Keratinocyte (primary cell): ENCODE results near the gene HYDIN. TPM values are rescaled to one million over a fixed set of nuclear protein-coding genes. Genes with fewer than 3 reads are reported as not detected.

Experiments
- DNase-seq: peaks from one replicate; pipeline ENCODE4 v3.0.0-alpha.2; 2011; ENCODE audit warnings: low read depth, missing footprints, low spot score
- FAIRE-seq: peaks from 2 replicates; lab custom pipeline; 2011; peaks lifted over from hg19 to GRCh38; lab: Jason Lieb, UNC
- H2AFZ ChIP-seq: 2 replicates; pipeline ENCODE4 v1.6.0; 2012; ENCODE audit warnings: low read length, control low read depth, inconsistent platforms; ENCODE audit not compliant: control insufficient read depth
- H3K27ac ChIP-seq: 2 replicates; pipeline ENCODE4 v1.5.1; 2011; ENCODE audit warnings: low read length; ENCODE audit not compliant: control insufficient read depth, insufficient read depth
- H3K27me3 ChIP-seq: 3 replicates; pipeline ENCODE4 v1.6.0; 2011; ENCODE audit warnings: low read length; ENCODE audit not compliant: control insufficient read depth, insufficient read depth; ENCODE audit errors: extremely low read depth
- H3K36me3 ChIP-seq, 2 experiments: 2 replicates in 1 of 2; 3 replicates in 1 of 2; pipeline ENCODE4 v1.5.1; 2011; ENCODE audit warnings: low read length in 2 of 2, mild to moderate bottlenecking in 1 of 2; ENCODE audit not compliant: control insufficient read depth in 2 of 2, insufficient read depth in 2 of 2; ENCODE audit errors: extremely low read depth in 1 of 2
- H3K4me1 ChIP-seq: 3 replicates; pipeline ENCODE4 v1.5.1; 2011; ENCODE audit warnings: low read length; ENCODE audit not compliant: control insufficient read depth, insufficient read depth; ENCODE audit errors: extremely low read depth
- H3K4me2 ChIP-seq: 3 replicates; pipeline ENCODE4 v1.6.0; 2011; ENCODE audit warnings: low read depth, low read length; ENCODE audit not compliant: control insufficient read depth, insufficient read depth; ENCODE audit errors: extremely low read depth
- H3K4me3 ChIP-seq, 3 experiments: fragments of 200-600 bp in 1 of 3; sonication (generic) in 1 of 3; 2 replicates in 2 of 3; 3 replicates in 1 of 3; pipeline ENCODE4 v1.5.1; 2011 to 2016; ENCODE audit warnings: low read length in 3 of 3, mild to moderate bottlenecking in 3 of 3, control low read depth in 2 of 3, inconsistent platforms in 1 of 3, low read depth in 1 of 3, mixed read lengths in 1 of 3, mixed run types in 1 of 3, moderate library complexity in 1 of 3; ENCODE audit not compliant: control insufficient read depth in 2 of 3, insufficient read depth in 2 of 3; ENCODE audit errors: extremely low read depth in 1 of 3
- H3K79me2 ChIP-seq: 2 replicates; pipeline ENCODE4 v1.6.0; 2012; ENCODE audit warnings: low read length; ENCODE audit not compliant: control insufficient read depth, insufficient read depth
- H3K9ac ChIP-seq: 3 replicates; pipeline ENCODE4 v1.6.0; 2011; ENCODE audit warnings: low read length; ENCODE audit not compliant: control insufficient read depth, insufficient read depth; ENCODE audit errors: extremely low read depth
- H3K9me1 ChIP-seq: 3 replicates; pipeline ENCODE4 v1.6.0; 2011; ENCODE audit warnings: low read length; ENCODE audit not compliant: control insufficient read depth, insufficient read depth; ENCODE audit errors: extremely low read depth
- H3K9me3 ChIP-seq: 2 replicates; pipeline ENCODE4 v1.5.1; 2012; ENCODE audit warnings: low read depth, low read length; ENCODE audit not compliant: control insufficient read depth
- H4K20me1 ChIP-seq: 3 replicates; pipeline ENCODE4 v1.6.0; 2011; ENCODE audit warnings: low read length; ENCODE audit not compliant: control insufficient read depth, insufficient read depth; ENCODE audit errors: extremely low read depth
- EZH2 ChIP-seq: IDR thresholded peaks from one replicate; pipeline ENCODE4 v1.6.1; 2012; ENCODE audit warnings: inconsistent platforms, mild to moderate bottlenecking, low read length, moderate library complexity
- dilution Hi-C: fragments of 300-500 bp; cut with MboI; formaldehyde crosslinking; loops from one replicate; pipeline ENCODE4 v1.7.0; 2020; ENCODE audit warnings: low sequenced_read_pairs; ENCODE audit not compliant: extremely low pct_ligation_motif_present
- polyA plus RNA-seq, 5 experiments: library from polyadenylated mRNA; depleted of rRNA in 3 of 5; stranded (reverse) in 3 of 5; stranded (forward) in 1 of 5; unstranded in 1 of 5; fragments of >200 nt; gene quantifications; 1 replicate in 1 of 5; 2 replicates in 3 of 5; 3 replicates in 1 of 5; pipeline versions ENCODE4 v1.2.1 to v1.2.3, GENCODE V29; 2011 to 2012; ENCODE audit warnings: missing spikeins in 2 of 5, low read depth in 1 of 5, low replicate concordance in 1 of 5
- TF ChIP-seq, protein P1 (sequence below), 3 experiments: IDR thresholded peaks in 1 of 3; conservative IDR thresholded peaks in 1 of 3; optimal IDR thresholded peaks in 1 of 3; 2 replicates in 2 of 3; 3 replicates in 1 of 3; pipeline versions ENCODE3 to v1.5.1; 2011; ENCODE audit warnings: low read length in 3 of 3, mild to moderate bottlenecking in 3 of 3, moderate library complexity in 2 of 3, control low read depth in 1 of 3, inconsistent platforms in 1 of 3; ENCODE audit not compliant: insufficient read depth in 2 of 3; ENCODE audit errors: extremely low read depth in 1 of 3

The HYDIN gene
- polyA plus RNA-seq, 1 donor (not counting 4 experiments of a cell fraction or from before 2014, with no cell fraction given), result 0.49 TPM

GRCh38 chr16:71244521-71244920 is 14.0 kb upstream of the HYDIN start:
- TF ChIP-seq, protein P1, sequence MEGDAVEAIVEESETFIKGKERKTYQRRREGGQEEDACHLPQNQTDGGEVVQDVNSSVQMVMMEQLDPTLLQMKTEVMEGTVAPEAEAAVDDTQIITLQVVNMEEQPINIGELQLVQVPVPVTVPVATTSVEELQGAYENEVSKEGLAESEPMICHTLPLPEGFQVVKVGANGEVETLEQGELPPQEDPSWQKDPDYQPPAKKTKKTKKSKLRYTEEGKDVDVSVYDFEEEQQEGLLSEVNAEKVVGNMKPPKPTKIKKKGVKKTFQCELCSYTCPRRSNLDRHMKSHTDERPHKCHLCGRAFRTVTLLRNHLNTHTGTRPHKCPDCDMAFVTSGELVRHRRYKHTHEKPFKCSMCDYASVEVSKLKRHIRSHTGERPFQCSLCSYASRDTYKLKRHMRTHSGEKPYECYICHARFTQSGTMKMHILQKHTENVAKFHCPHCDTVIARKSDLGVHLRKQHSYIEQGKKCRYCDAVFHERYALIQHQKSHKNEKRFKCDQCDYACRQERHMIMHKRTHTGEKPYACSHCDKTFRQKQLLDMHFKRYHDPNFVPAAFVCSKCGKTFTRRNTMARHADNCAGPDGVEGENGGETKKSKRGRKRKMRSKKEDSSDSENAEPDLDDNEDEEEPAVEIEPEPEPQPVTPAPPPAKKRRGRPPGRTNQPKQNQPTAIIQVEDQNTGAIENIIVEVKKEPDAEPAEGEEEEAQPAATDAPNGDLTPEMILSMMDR (optimal IDR thresholded peaks at IDR 0.05 in 1 of 3, IDR thresholded peaks at IDR 0.05 in 1 of 3, conservative IDR thresholded peaks at IDR 0.05 in 1 of 3; ENCODE audit: extremely low read depth in 1 of 3, insufficient read depth in 2 of 3, low read length in 3 of 3), result no peak
- TF ChIP-seq EZH2, result no peak
- H3K79me2 ChIP-seq, result no peaks in the 10 kb centered on the region
- H3K9me1 ChIP-seq, result no peaks in the 10 kb centered on the region
- H3K4me2 ChIP-seq, result no peak overlapping the region
- H3K27ac ChIP-seq, result no peak overlapping the region
- no peaks in the 10 kb centered on the region for H3K9me3 ChIP-seq
- dilution Hi-C loops, result no loop called here
- H3K36me3 ChIP-seq, result no peaks in the 10 kb centered on the region
- H4K20me1 ChIP-seq, result no peaks in the 10 kb centered on the region
- no peaks in the 10 kb centered on the region for H3K27me3 ChIP-seq
- FAIRE-seq (no peak), DNase-seq (no peak)
- H3K9ac ChIP-seq, result no peak overlapping the region
- no peaks in the 10 kb centered on the region for H3K4me1 ChIP-seq
- H2AFZ ChIP-seq, result no peak overlapping the region
- no peak overlapping the region for H3K4me3 ChIP-seq

- Histone ChIP-seq H3K9me3 (no peaks in the 10 kb centered on the region), H3K9me1 (no peaks in the 10 kb centered on the region), H2AFZ (no peak overlapping the region), H4K20me1 (no peaks in the 10 kb centered on the region), H3K79me2 (no peaks in the 10 kb centered on the region), H3K4me1 (no peaks in the 10 kb centered on the region), H3K4me2 (no peak overlapping the region), H3K36me3 (no peaks in the 10 kb centered on the region), H3K4me3 (no peak overlapping the region), H3K27ac (no peak overlapping the region), H3K27me3 (no peaks in the 10 kb centered on the region), H3K9ac (no peak overlapping the region)
- no peak for FAIRE-seq
- TF ChIP-seq, protein P1 (optimal IDR thresholded peaks at IDR 0.05 in 1 of 3, IDR thresholded peaks at IDR 0.05 in 1 of 3, conservative IDR thresholded peaks at IDR 0.05 in 1 of 3; ENCODE audit: extremely low read depth in 1 of 3, insufficient read depth in 2 of 3, low read length in 3 of 3), result no peak
- no peak for TF ChIP-seq EZH2
- DNase-seq, result no peak
- dilution Hi-C loops, result no loop called here
These were observed 12.1 kb upstream of the HYDIN start for GRCh38 chr16:71242601-71243000.
